H9 (cell line): ENCODE measurements around the gene HLA-DOA. TPM values are rescaled to one million over a fixed set of nuclear protein-coding genes. Genes with fewer than 3 reads are reported as not detected.

Experiments
- DNase-seq: peaks from one replicate; pipeline ENCODE4 v3.0.0-alpha.2; 2017
- H2AFZ ChIP-seq: one replicate; pipeline ENCODE4 v1.6.1; 2013; ENCODE audit warnings: mild to moderate bottlenecking, low read length, control low read depth, moderate library complexity
- H2AK5ac ChIP-seq: 2 replicates; pipeline ENCODE4 v1.6.1; 2013; ENCODE audit warnings: low read length, control low read depth, mixed read lengths; ENCODE audit not compliant: insufficient read length
- H2BK120ac ChIP-seq: one replicate; pipeline ENCODE4 v1.6.1; 2013; ENCODE audit warnings: low read depth, mild to moderate bottlenecking, low read length, control low read depth, inconsistent platforms; ENCODE audit not compliant: poor library complexity, severe bottlenecking
- H2BK12ac ChIP-seq: 2 replicates; pipeline ENCODE4 v1.6.1; 2013; ENCODE audit warnings: low read length, control low read depth, mixed read lengths, low read depth; ENCODE audit not compliant: insufficient read length
- H2BK15ac ChIP-seq: 2 replicates; pipeline ENCODE4 v1.6.1; 2013; ENCODE audit warnings: low read depth, low read length, control low read depth
- H2BK20ac ChIP-seq: one replicate; pipeline ENCODE4 v1.6.1; 2013; ENCODE audit warnings: low read depth, mild to moderate bottlenecking, low read length, control low read depth, inconsistent platforms; ENCODE audit not compliant: poor library complexity, severe bottlenecking
- H2BK5ac ChIP-seq: 2 replicates; pipeline ENCODE4 v1.6.1; 2013; ENCODE audit warnings: low read length, control low read depth, mixed read lengths; ENCODE audit not compliant: insufficient read length
- H3K14ac ChIP-seq: 2 replicates; pipeline ENCODE4 v1.6.1; 2013; ENCODE audit warnings: low read length, control low read depth; ENCODE audit not compliant: insufficient read depth
- H3K18ac ChIP-seq: 2 replicates; pipeline ENCODE4 v1.6.1; 2013; ENCODE audit warnings: low read depth, mild to moderate bottlenecking, mixed read lengths, low read length, control low read depth; ENCODE audit not compliant: insufficient read length
- H3K23ac ChIP-seq: 2 replicates; pipeline ENCODE4 v1.6.1; 2013; ENCODE audit warnings: low read length, control low read depth, mixed read lengths, low read depth; ENCODE audit not compliant: insufficient read length
- H3K23me2 ChIP-seq: 2 replicates; pipeline ENCODE4 v1.6.1; 2013; ENCODE audit warnings: low read depth, mild to moderate bottlenecking, mixed read lengths, low read length, control low read depth; ENCODE audit not compliant: insufficient read length, poor library complexity, severe bottlenecking
- H3K27ac ChIP-seq: 2 replicates; pipeline ENCODE4 v1.5.1; 2013; ENCODE audit warnings: low read length, control low read depth, mixed read lengths, low read depth; ENCODE audit not compliant: insufficient read length
- H3K27me3 ChIP-seq: 2 replicates; pipeline ENCODE4 v1.6.1; 2013; ENCODE audit warnings: low read length, control low read depth, inconsistent platforms; ENCODE audit not compliant: insufficient read depth
- H3K4ac ChIP-seq: 2 replicates; pipeline ENCODE4 v1.6.1; 2013; ENCODE audit warnings: low read depth, mild to moderate bottlenecking, control low read depth, inconsistent platforms, low read length, moderate library complexity
- H3K4me1 ChIP-seq: 2 replicates; pipeline ENCODE4 v1.6.1; 2013; ENCODE audit warnings: low read length, control low read depth, inconsistent platforms; ENCODE audit not compliant: insufficient read depth
- H3K4me2 ChIP-seq: 2 replicates; pipeline ENCODE4 v1.6.1; 2013; ENCODE audit warnings: low read length, control low read depth, mixed read lengths; ENCODE audit not compliant: insufficient read length, insufficient read depth
- H3K56ac ChIP-seq: 2 replicates; pipeline ENCODE4 v1.6.1; 2013; ENCODE audit warnings: low read depth, mild to moderate bottlenecking, mixed read lengths, low read length, control low read depth; ENCODE audit not compliant: insufficient read length
- H3K79me1 ChIP-seq: 2 replicates; pipeline ENCODE4 v1.6.1; 2013; ENCODE audit warnings: low read depth, mild to moderate bottlenecking, moderate library complexity, low read length, control low read depth, inconsistent platforms; ENCODE audit not compliant: insufficient read depth, poor library complexity, severe bottlenecking
- H3K79me2 ChIP-seq: 2 replicates; pipeline ENCODE4 v1.6.1; 2013; ENCODE audit warnings: low read length, control low read depth, inconsistent platforms; ENCODE audit not compliant: insufficient read depth
- H3K9ac ChIP-seq: 2 replicates; pipeline ENCODE4 v1.6.1; 2013; ENCODE audit warnings: low read length, control low read depth, mixed read lengths; ENCODE audit not compliant: insufficient read length; ENCODE audit errors: extremely low read depth
- H3K9me3 ChIP-seq: one replicate; pipeline ENCODE4 v1.6.1; 2013; ENCODE audit warnings: low read depth, low read length, inconsistent platforms; ENCODE audit not compliant: control insufficient read depth
- H3T11ph ChIP-seq: one replicate; pipeline ENCODE4 v1.6.1; 2013; ENCODE audit warnings: mild to moderate bottlenecking, low read length, control low read depth, inconsistent platforms
- H4K20me1 ChIP-seq: one replicate; pipeline ENCODE4 v1.6.1; 2013; ENCODE audit not compliant: control insufficient read depth, insufficient read length, insufficient read depth
- H4K5ac ChIP-seq: 2 replicates; pipeline ENCODE4 v1.6.1; 2013; ENCODE audit warnings: low read depth, mild to moderate bottlenecking, mixed read lengths, low read length, control low read depth; ENCODE audit not compliant: insufficient read length
- H4K8ac ChIP-seq: replicated peaks from 2 replicates; pipeline ENCODE4 v1.6.1; 2013; ENCODE audit warnings: low read length, control low read depth, mixed read lengths, low read depth; ENCODE audit not compliant: insufficient read length
- H4K91ac ChIP-seq: 2 replicates; pipeline ENCODE4 v1.6.1; 2013; ENCODE audit warnings: low read depth, mild to moderate bottlenecking, moderate library complexity, mixed read lengths, low read length, control low read depth; ENCODE audit not compliant: insufficient read length
- H3K27ac Mint-ChIP-seq, 3 experiments: 2 replicates in 2 of 3; 3 replicates in 1 of 3; pipeline ENCODE4 v1.8.0; 2020 to 2021; ENCODE audit warnings: mixed read lengths in 3 of 3, mild to moderate bottlenecking in 1 of 3, moderate library complexity in 1 of 3
- H3K27me3 Mint-ChIP-seq: 2 replicates; pipeline ENCODE4 v1.8.0; 2021; ENCODE audit warnings: low read depth, mild to moderate bottlenecking, moderate library complexity, mixed read lengths
- H3K36me3 Mint-ChIP-seq, 3 experiments: 2 replicates in 2 of 3; 3 replicates in 1 of 3; pipeline ENCODE4 v1.8.0; 2020 to 2021; ENCODE audit warnings: low read depth in 3 of 3, mixed read lengths in 3 of 3; ENCODE audit not compliant: insufficient read depth in 1 of 3
- H3K4me1 Mint-ChIP-seq, 2 experiments: 2 replicates each; pipeline ENCODE4 v1.8.0; 2020; ENCODE audit warnings: mixed read lengths in 2 of 2
- H3K4me3 Mint-ChIP-seq, 2 experiments: 2 replicates in 1 of 2; 3 replicates in 1 of 2; pipeline ENCODE4 v1.8.0; 2020 to 2021; ENCODE audit warnings: mild to moderate bottlenecking in 2 of 2, mixed read lengths in 2 of 2, moderate library complexity in 1 of 2
- H3K9me3 Mint-ChIP-seq, 2 experiments: 2 replicates in 1 of 2; 3 replicates in 1 of 2; pipeline ENCODE4 v1.8.0; 2020; ENCODE audit warnings: mild to moderate bottlenecking in 2 of 2, mixed read lengths in 2 of 2, moderate library complexity in 1 of 2
- CTCF ChIP-seq: fragments of 200-600 bp; sonication (generic); conservative IDR thresholded peaks from 3 replicates; pipeline ENCODE4 v1.8.0; 2021; ENCODE audit warnings: antibody characterized with exemption, mild to moderate bottlenecking
- whole genome bisulfite sequencing: extraction: QIAGEN DNeasy Blood & Tissue Kit; methylation state at CpG from one replicate; pipeline ENCODE4 v1.1.7; 2013; ENCODE audit warnings: missing lambda C conversion rate, low lambda C conversion rate, mixed read lengths; ENCODE audit not compliant: insufficient read length; ENCODE audit errors: extremely low coverage; 5-methylcytosine and 5-hydroxymethylcytosine counted together
- total RNA-seq: library from RNA; stranded (reverse); gene quantifications from 2 replicates; pipeline ENCODE4 v1.2.1, GENCODE V29; 2021

The HLA-DOA gene
- total RNA-seq, 1 experiment from 2014 or later, result 15.6 TPM

- Mint-ChIP-seq H3K4me1 (peaks cover 12 to 30% of the 10 kb centered on the region in 2 experiments), H3K9me3 (no peaks in the 10 kb centered on the region), H3K27me3 (peaks cover 6% of the 10 kb centered on the region), H3K4me3 (peak overlapping the region in 1 of 2 experiments; percentile 36; a peak in 2 of 5 replicates), H3K36me3 (peaks cover 24 to 32% (median 26%) of the 10 kb centered on the region in 3 experiments; a peak in 6 of 7 replicates), H3K27ac (peak overlapping the region in 1 of 3 experiments; percentile 87; a peak in 3 of 7 replicates)
- H4K91ac ChIP-seq, result no peak overlapping the region
- no peak overlapping the region for H4K8ac ChIP-seq
- H2AK5ac ChIP-seq, result no peak overlapping the region
- no peak overlapping the region for H3K14ac ChIP-seq
- H2BK15ac ChIP-seq, result no peak overlapping the region
- H2BK5ac ChIP-seq, result no peak overlapping the region
- H3K9me3 ChIP-seq, result no peaks in the 10 kb centered on the region
- H3K18ac ChIP-seq, result no peak overlapping the region
- no peak overlapping the region for H2BK20ac ChIP-seq
- H3K56ac ChIP-seq, result no peak overlapping the region
- H4K20me1 ChIP-seq, result no peaks in the 10 kb centered on the region
- H3K4me1 ChIP-seq, result peaks cover 4% of the 10 kb centered on the region; the same call in 1 of the 2 replicates
- H3K79me2 ChIP-seq, result no peaks in the 10 kb centered on the region
- no peaks in the 10 kb centered on the region for H3K79me1 ChIP-seq
- H3K4ac ChIP-seq, result no peak overlapping the region
- no peak for TF ChIP-seq CTCF
- no peaks in the 10 kb centered on the region for H3K27me3 ChIP-seq
- H2BK12ac ChIP-seq, result no peak overlapping the region
- H2BK120ac ChIP-seq, result no peak overlapping the region
- no peak for DNase-seq
- H3K4me2 ChIP-seq, result no peak overlapping the region
- no peak overlapping the region for H3T11ph ChIP-seq
- no CpG with 5 or more reads among the region's 3 CpGs for WGBS
- H3K27ac ChIP-seq, result no peak overlapping the region
- H4K5ac ChIP-seq, result no peak overlapping the region
- H2AFZ ChIP-seq, result no peak overlapping the region
- no peak overlapping the region for H3K9ac ChIP-seq
- no peaks in the 10 kb centered on the region for H3K23me2 ChIP-seq
- no peak overlapping the region for H3K23ac ChIP-seq
Measured at GRCh38 chr6:32983964-32984621, 25.3 kb downstream of the HLA-DOA start.
